ENCODE data around the gene SLC25A22. TPM values are rescaled to one million over a fixed set of nuclear protein-coding genes. Genes with fewer than 3 reads are reported as not detected.

SLC25A22 gene
- total RNA-seq, 1 experiment from 2014 or later: 24.6 TPM

- Histone ChIP-seq H4K20me1 (ENCODE audit: insufficient read depth) (no peaks in the 10 kb centered on the region), H3K4me2 (no peak overlapping the region), H2AFZ (no peak overlapping the region), H3K4me1 (replicated peaks; ENCODE audit: insufficient read depth) (peaks cover 8% of the 10 kb centered on the region), H3K27ac (no peak overlapping the region), H3K9me2 (ENCODE audit: insufficient read depth) (no peaks in the 10 kb centered on the region), H3K79me2 (ENCODE audit: low read depth) (no peaks in the 10 kb centered on the region), H3K9me3 (ENCODE audit: insufficient read depth, low read depth) (no peaks in the 10 kb centered on the region), H3F3A (ENCODE audit: insufficient read depth, low read depth) (peaks cover 7% of the 10 kb centered on the region; the same call in 1 of the 2 replicates), H3K36me3 (ENCODE audit: low read depth) (no peaks in the 10 kb centered on the region), H3K4me3 (no peak overlapping the region), H3K27me3 (ENCODE audit: insufficient read depth, low read depth) (no peaks in the 10 kb centered on the region)
- intact Hi-C loops (cut with micrococcal nuclease; ENCODE audit: unreplicated experiment): no loop called here
- TF ChIP-seq CTCF (conservative IDR thresholded peaks at IDR 0.05) (no peak), EZH2 (IDR thresholded peaks at IDR 0.05; ENCODE audit: low read depth) (no peak)
- no TSS peak for BruUV-seq (replicated peaks)
- ChIA-PET CTCF (no interaction called here), POLR2A (ENCODE audit: unreplicated experiment) (no interaction called here)
- no peak for DNase-seq
Measured at GRCh38 chr11:792535-792821, 5.6 kb downstream of the SLC25A22 start.

DNA sequence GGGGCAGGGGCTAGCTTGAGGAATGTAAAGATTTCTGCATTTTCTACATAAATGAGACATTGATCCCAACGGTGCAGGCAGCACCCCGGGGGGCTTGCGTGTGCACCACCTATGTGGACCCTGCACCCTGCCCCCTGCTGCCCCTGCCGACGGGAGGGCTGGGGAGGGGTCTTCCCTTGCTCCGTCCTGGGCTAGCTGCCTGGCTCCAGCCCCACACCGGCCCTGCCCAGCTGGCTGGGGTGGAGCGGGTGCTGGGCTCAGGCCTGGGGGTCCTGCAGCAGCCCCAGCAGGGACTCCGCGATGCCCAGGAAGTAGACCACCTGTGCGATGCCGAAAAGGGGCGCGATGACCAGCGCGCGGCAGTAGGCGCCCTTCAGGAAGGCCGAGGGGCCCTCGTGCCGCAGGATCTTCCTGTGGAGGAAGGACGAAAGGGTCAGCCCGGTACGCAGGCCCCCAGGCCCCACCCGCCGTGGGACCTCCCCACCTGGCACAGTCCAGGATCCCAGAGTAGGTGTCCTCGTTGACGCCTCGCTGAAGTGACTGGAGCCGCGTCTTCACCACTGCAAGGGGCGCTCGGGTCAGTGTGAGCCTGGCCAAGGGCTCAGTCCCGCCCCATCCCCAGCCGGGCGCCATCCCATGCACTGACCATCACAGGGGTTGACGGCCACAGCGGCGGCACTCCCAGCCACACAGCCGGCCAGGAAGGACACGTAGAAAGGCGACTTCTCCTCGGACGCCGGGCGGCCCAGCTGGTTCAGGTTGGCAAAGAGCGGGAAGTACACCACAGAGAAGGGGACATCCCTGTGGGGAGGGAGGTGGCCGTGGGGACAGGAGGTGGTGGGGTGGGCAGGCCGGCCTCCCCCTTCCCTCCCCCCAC is 6.2 kb downstream of the SLC25A22 start:
- Histone ChIP-seq H2AFZ (no peak overlapping the region), H3K4me3 (no peak overlapping the region), H3K4me2 (no peak overlapping the region), H3K27me3 (ENCODE audit: insufficient read depth, low read depth) (no peaks in the 10 kb centered on the region), H3K9me3 (ENCODE audit: insufficient read depth, low read depth) (no peaks in the 10 kb centered on the region), H3K36me3 (ENCODE audit: low read depth) (no peaks in the 10 kb centered on the region), H3K4me1 (replicated peaks; ENCODE audit: insufficient read depth) (peaks cover 6% of the 10 kb centered on the region), H3K9me2 (ENCODE audit: insufficient read depth) (no peaks in the 10 kb centered on the region), H4K20me1 (ENCODE audit: insufficient read depth) (no peaks in the 10 kb centered on the region), H3K79me2 (ENCODE audit: low read depth) (no peaks in the 10 kb centered on the region), H3K27ac (no peak overlapping the region), H3F3A (ENCODE audit: insufficient read depth, low read depth) (peaks cover 7% of the 10 kb centered on the region; the same call in 1 of the 2 replicates)
- POLR2A ChIA-PET (ENCODE audit: unreplicated experiment): no interaction called here
- no peak for DNase-seq
- CTCF ChIA-PET: no interaction called here
- no TSS peak for BruUV-seq (replicated peaks)
- intact Hi-C loops (cut with micrococcal nuclease; ENCODE audit: unreplicated experiment): no loop called here
- no peak for TF ChIP-seq EZH2 (IDR thresholded peaks at IDR 0.05; ENCODE audit: low read depth)
- TF ChIP-seq CTCF (conservative IDR thresholded peaks at IDR 0.05): no peak

DNA sequence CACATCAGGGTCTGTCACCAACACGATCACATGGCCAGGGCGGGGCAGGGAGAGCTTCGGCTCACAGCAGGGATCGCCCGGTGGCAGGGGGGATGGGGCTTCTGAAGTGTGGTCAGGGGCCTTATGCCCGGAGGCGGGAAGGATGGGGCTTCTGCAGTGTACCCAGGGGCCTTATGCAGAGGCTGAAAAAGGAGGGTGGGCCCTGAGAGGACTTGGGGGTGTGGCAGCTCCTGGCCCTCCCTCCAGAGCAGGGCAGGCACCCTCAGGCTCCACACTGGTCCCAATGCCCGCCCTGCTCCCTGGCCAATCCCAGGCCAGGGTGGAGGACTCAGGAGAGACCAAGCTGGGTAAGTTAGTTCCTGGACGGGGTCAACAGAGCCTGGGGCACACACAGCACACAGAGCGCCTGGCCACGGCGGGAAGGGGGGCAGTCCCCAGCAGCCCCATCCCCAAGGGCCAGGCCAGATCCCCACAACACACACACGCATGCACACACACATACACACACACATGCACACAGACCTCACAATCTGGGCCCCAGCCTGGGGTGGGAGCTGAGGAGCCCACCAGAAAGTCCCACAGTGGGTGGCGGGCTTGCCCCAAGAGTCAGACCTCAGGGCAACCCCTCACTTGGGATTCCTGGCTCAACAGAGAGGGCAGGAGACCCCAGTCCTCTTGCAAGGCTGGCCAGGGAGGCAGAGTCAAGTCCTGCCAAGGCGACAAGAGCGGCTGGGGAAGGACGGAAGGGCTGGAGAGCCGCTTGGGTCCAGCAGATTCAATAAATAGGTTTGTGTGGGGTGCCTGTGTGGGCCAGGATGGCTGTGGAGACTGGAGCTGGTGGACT is 7.1 kb downstream of the SLC25A22 start:
- POLR2A ChIA-PET (ENCODE audit: unreplicated experiment): interaction anchor here (0.5 kb wide), 1 partner anchor 9 kb away, joined by 16 read pairs; no protein-coding TSS in a partner anchor

More for the DNA sequence above, 7.1 kb downstream of the SLC25A22 start:
- Histone ChIP-seq H3K4me2 (no peak overlapping the region), H3K4me1 (replicated peaks; ENCODE audit: insufficient read depth) (no peaks in the 10 kb centered on the region), H3K27ac (no peak overlapping the region), H3K9me3 (ENCODE audit: insufficient read depth, low read depth) (no peaks in the 10 kb centered on the region), H2AFZ (no peak overlapping the region), H4K20me1 (ENCODE audit: insufficient read depth) (no peaks in the 10 kb centered on the region), H3K9me2 (ENCODE audit: insufficient read depth) (no peaks in the 10 kb centered on the region), H3K79me2 (ENCODE audit: low read depth) (no peaks in the 10 kb centered on the region), H3K36me3 (ENCODE audit: low read depth) (no peaks in the 10 kb centered on the region), H3K4me3 (no peak overlapping the region), H3F3A (ENCODE audit: insufficient read depth, low read depth) (peaks cover 5% of the 10 kb centered on the region; the same call in 1 of the 2 replicates), H3K27me3 (ENCODE audit: insufficient read depth, low read depth) (no peaks in the 10 kb centered on the region)
- TSS peak; percentile 18 for BruUV-seq (replicated peaks)
- CTCF ChIA-PET: no interaction called here
- DNase-seq: peak in 1 of 2 experiments; percentile 37
- intact Hi-C loops (cut with micrococcal nuclease; ENCODE audit: unreplicated experiment): no loop called here
- TF ChIP-seq EZH2 (IDR thresholded peaks at IDR 0.05; ENCODE audit: low read depth) (no peak), CTCF (conservative IDR thresholded peaks at IDR 0.05) (no peak)
